HG03354 (cell line): ENCODE results near the gene MATK.

Experiments
- ATAC-seq: cut with Tn5 transposase; IDR thresholded peaks from one replicate; pipeline ENCODE4 v1.9.1; 2021; ENCODE audit warnings: mild to moderate bottlenecking; ENCODE audit not compliant: unreplicated experiment, poor library complexity, severe bottlenecking

MATK gene

DNA sequence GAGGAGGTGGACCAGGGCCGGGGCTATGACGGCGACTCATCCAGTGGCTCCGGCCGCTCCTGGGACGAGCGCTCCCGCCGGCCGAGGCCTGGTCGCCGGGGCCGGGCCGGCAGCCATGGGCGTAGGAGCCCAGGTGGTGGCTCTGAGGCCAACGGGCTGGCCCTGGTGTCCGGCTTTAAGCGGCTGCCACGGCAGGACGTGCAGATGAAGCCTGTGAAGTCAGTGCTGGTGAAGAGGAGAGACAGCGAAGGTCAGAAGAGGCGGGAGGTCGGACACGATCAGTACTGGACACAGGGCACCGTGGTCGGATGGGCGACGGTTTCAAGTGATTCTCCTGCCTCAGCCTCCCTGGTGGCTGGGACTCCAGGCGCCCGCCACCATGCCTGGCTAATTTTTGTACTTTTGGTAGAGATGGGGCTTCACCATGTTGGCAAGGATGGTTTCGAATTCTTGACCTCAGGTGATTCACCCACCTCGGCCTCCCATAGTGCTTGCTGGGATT, 55.7 kb downstream of the MATK start:
- no peak for ATAC-seq
